A673 (cell line): ENCODE measurements around the gene CELF5. TPM values are rescaled to one million over a fixed set of nuclear protein-coding genes. Genes with fewer than 3 reads are reported as not detected.

Experiments used
- BruUV-seq: library from RNA; stranded (reverse); fragments of 400-500 nt; replicated peaks from 2 replicates; lab custom pipeline; 2021; lab: Mats Ljungman, UMichigan
- CTCF ChIA-PET: fragments of 300-600 bp; sonication (Branson Sonifier 250); formaldehyde crosslinking; loops from one replicate; lab custom pipeline; 2022; ENCODE audit warnings: antibody characterized with exemption; lab: Charles Lee
- POLR2A ChIA-PET: fragments of 300-600 bp; sonication (Branson Sonifier 250); formaldehyde crosslinking; loops from one replicate; lab custom pipeline; 2022; ENCODE audit warnings: antibody characterized with exemption; ENCODE audit not compliant: low non-redundant PET; lab: Charles Lee
- DNase-seq: peaks from one replicate; pipeline ENCODE4 v3.0.0-alpha.2; 2015; ENCODE audit warnings: low spot score
- H3K27ac ChIP-seq: fragments of 200-600 bp; sonication (generic); 2 replicates; pipeline ENCODE4 v1.5.1; 2016; ENCODE audit warnings: mixed run types, low read depth, mild to moderate bottlenecking, mixed read lengths, antibody characterized with exemption, low read length; ENCODE audit not compliant: poor library complexity, severe bottlenecking
- H3K27me3 ChIP-seq: fragments of 200-600 bp; sonication (generic); replicated peaks from 2 replicates; pipeline ENCODE4 v1.6.1; 2017; ENCODE audit warnings: mixed run types, low read depth, mild to moderate bottlenecking, mixed read lengths, antibody characterized with exemption, low read length; ENCODE audit not compliant: insufficient read depth, poor library complexity
- H3K36me3 ChIP-seq: fragments of 200-600 bp; sonication (generic); 2 replicates; pipeline ENCODE4 v1.6.1; 2016; ENCODE audit warnings: mixed run types, mild to moderate bottlenecking, mixed read lengths, antibody characterized with exemption, low read length; ENCODE audit not compliant: insufficient read depth, poor library complexity, severe bottlenecking
- H3K4me1 ChIP-seq: fragments of 200-600 bp; sonication (generic); 2 replicates; pipeline ENCODE4 v1.6.1; 2017; ENCODE audit warnings: mixed run types, mild to moderate bottlenecking, mixed read lengths, antibody characterized with exemption, low read length; ENCODE audit not compliant: insufficient read depth, poor library complexity, severe bottlenecking
- H3K4me3 ChIP-seq: fragments of 200-600 bp; sonication (generic); 2 replicates; pipeline ENCODE4 v1.5.1; 2016; ENCODE audit warnings: low read depth, mixed run types, mild to moderate bottlenecking, mixed read lengths, low read length; ENCODE audit not compliant: poor library complexity, severe bottlenecking
- H3K9me3 ChIP-seq: fragments of 200-600 bp; sonication (generic); 2 replicates; pipeline ENCODE4 v1.6.1; 2016; ENCODE audit warnings: mixed run types, low read depth, mild to moderate bottlenecking, mixed read lengths, antibody characterized with exemption, low read length; ENCODE audit not compliant: poor library complexity, severe bottlenecking
- EZH2 ChIP-seq: fragments of 200-600 bp; sonication (generic); IDR thresholded peaks from 2 replicates; pipeline ENCODE4 v1.6.1; 2017; ENCODE audit warnings: borderline replicate concordance, low read depth, mild to moderate bottlenecking, mixed read lengths, antibody characterized with exemption, low read length; ENCODE audit not compliant: poor library complexity, severe bottlenecking
- intact Hi-C: fragments of 100-400 bp; cut with micrococcal nuclease; formaldehyde crosslinking; loops from one replicate; pipeline ENCODE4 v1.10.0; 2022; ENCODE audit not compliant: unreplicated experiment
- total RNA-seq: library from RNA; stranded (reverse); gene quantifications from 2 replicates; pipeline ENCODE4 v1.2.3, GENCODE V29; 2021
- TF ChIP-seq, protein P1 (sequence below): fragments of 300-800, 200-600 bp; sonication (generic); conservative IDR thresholded peaks from 2 replicates; pipeline ENCODE4 v1.5.1; 2017; ENCODE audit warnings: low read depth, mild to moderate bottlenecking, antibody characterized with exemption, low read length, moderate library complexity, mixed read lengths

Gene CELF5
- total RNA-seq, 1 experiment from 2014 or later: 3.7 TPM

DNA sequence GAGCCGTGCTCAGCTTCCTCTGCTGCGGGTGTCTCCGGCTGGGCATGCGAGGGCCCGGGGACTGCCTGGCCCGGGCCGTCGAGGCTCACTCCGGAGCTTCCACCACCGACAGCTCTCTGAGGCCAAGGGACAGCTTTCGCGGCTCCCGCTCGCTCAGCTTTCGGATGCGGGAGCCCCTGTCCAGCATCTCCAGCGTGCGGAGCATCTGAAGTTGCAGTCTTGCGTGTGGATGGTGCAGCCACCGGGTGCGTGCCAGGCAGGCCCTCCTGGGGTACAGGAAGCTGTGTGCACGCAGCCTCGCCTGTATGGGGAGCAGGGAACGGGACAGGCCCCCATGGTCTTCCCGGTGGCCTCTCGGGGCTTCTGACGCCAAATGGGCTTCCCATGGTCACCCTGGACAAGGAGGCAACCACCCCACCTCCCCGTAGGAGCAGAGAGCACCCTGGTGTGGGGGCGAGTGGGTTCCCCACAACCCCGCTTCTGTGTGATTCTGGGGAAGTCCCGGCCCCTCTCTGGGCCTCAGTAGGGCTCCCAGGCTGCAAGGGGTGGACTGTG lies 44.6 kb upstream of the CELF5 start:
- CTCF ChIA-PET: no interaction called here
- H3K27me3 ChIP-seq: no peaks in the 10 kb centered on the region
- BruUV-seq: no TSS peak
- DNase-seq: no peak
- no peak overlapping the region for H3K27ac ChIP-seq
- TF ChIP-seq, protein P1, sequence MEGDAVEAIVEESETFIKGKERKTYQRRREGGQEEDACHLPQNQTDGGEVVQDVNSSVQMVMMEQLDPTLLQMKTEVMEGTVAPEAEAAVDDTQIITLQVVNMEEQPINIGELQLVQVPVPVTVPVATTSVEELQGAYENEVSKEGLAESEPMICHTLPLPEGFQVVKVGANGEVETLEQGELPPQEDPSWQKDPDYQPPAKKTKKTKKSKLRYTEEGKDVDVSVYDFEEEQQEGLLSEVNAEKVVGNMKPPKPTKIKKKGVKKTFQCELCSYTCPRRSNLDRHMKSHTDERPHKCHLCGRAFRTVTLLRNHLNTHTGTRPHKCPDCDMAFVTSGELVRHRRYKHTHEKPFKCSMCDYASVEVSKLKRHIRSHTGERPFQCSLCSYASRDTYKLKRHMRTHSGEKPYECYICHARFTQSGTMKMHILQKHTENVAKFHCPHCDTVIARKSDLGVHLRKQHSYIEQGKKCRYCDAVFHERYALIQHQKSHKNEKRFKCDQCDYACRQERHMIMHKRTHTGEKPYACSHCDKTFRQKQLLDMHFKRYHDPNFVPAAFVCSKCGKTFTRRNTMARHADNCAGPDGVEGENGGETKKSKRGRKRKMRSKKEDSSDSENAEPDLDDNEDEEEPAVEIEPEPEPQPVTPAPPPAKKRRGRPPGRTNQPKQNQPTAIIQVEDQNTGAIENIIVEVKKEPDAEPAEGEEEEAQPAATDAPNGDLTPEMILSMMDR: no peak
- TF ChIP-seq EZH2: no peak
- H3K9me3 ChIP-seq: no peaks in the 10 kb centered on the region
- H3K4me1 ChIP-seq: peaks cover 4% of the 10 kb centered on the region
- intact Hi-C loops: no loop called here
- POLR2A ChIA-PET: no interaction called here
- H3K36me3 ChIP-seq: no peaks in the 10 kb centered on the region
- H3K4me3 ChIP-seq: no peak overlapping the region

DNA sequence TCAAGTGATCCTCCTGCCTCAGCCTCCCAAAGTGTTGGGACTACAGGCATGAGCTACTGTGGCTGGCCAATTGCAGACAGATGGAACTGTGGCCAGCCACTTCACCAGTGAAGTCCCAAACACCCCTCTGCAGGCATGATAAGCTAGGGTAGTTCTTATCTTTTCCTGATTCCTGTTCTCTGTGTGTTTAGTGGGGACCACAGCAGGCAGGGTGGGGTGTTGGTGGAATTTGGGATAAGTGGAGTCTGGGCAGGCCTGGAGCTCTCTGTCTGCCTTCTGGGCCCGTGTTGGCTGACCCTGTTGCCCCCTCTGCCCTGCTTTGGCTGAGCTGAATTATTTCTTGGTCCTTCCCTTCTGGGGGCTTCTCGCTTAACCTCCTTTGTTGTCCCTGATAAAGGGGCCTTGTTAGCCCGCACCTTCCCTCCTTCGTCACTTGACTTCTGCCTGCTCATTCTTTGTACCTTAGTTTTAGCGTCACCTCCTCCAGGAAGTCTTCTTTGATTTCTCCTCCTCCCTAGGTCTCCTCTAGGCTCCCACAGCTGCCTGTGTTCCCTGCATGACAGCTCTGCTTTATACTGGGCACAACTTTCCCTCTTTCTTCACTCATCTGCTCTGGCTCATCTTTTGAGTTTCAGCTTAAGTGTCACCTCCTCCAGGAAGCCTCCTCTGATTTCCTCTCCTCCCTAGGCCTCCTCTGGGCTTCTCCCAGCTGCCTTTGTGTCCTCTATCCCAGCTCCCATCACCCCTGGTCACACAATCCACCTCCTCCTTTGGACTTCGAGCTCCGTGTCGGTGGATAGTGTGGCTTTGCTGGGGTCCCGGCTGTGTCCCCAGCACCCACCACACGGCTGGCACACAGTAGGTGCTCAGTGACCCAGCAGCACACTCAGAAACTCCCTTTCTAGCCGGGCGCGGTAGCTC lies 40.5 kb upstream of the CELF5 start:
- no peak overlapping the region for H3K4me3 ChIP-seq
- no peak for DNase-seq
- no peaks in the 10 kb centered on the region for H3K27me3 ChIP-seq
- ChIA-PET POLR2A (no interaction called here), CTCF (no interaction called here)
- H3K36me3 ChIP-seq: peaks cover 5% of the 10 kb centered on the region
- H3K27ac ChIP-seq: no peak overlapping the region
- peaks cover 17% of the 10 kb centered on the region for H3K4me1 ChIP-seq
- H3K9me3 ChIP-seq: no peaks in the 10 kb centered on the region
- intact Hi-C loops: no loop called here
- TF ChIP-seq, protein P1: no peak
- no peak for TF ChIP-seq EZH2
- BruUV-seq: no TSS peak

DNA sequence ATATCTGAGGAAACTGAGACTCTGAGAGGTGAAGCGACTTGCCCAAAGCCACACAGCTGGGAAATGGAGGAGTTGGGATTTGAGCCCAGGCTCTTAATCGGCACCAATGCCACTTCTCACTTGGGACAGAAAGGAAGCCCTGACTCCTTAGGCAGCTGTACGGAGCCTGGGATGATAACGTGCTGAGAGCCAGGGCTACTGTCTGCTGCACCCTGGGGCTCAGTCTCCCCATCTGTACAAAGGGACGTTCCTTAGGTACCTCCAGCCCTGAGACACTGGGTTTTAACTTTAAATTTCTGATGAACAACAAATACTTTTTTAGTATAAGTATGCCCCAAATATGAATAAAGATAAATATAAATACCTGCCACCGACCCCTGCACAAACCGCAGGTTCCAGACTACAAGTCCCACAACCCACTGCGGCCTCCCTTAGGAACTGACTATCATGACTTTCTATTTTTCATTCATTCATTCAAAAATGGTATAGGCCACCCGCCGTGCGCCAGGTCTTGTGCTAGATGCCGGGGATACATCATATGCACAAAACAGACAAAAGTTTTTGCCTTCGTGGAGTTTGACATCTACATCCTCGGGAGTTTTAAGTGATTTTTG lies 39.5 kb upstream of the CELF5 start:
- ChIA-PET POLR2A (no interaction called here), CTCF (no interaction called here)
- Histone ChIP-seq H3K36me3 (peaks cover 8% of the 10 kb centered on the region), H3K9me3 (no peaks in the 10 kb centered on the region), H3K27me3 (no peaks in the 10 kb centered on the region), H3K4me1 (peaks cover 17% of the 10 kb centered on the region), H3K27ac (peak overlapping the region; percentile 82), H3K4me3 (peak overlapping the region; percentile 98)
- peak; percentile 88 for DNase-seq
- TF ChIP-seq EZH2: no peak
- TF ChIP-seq, protein P1: no peak
- no TSS peak for BruUV-seq
- intact Hi-C loops: no loop called here
